Fibroblast of skin of back (primary cell): Measurements from ENCODE around the gene CD80. TPM values are rescaled to one million over a fixed set of nuclear protein-coding genes. Genes with fewer than 3 reads are reported as not detected.
"Not testable (repeated sequence)": the region's sequence is repeated elsewhere in the genome, so short reads cannot be mapped to it uniquely, and the experiment has no call there.

Source experiments
- DNase-seq: peaks from one replicate; pipeline ENCODE4 v3.0.0-alpha.2; 2013
- polyA plus RNA-seq, 2 experiments: library from polyadenylated mRNA; unstranded; fragments of 120-200 nt; gene quantifications; one replicate each; pipeline ENCODE4 v1.2.1, GENCODE V29; 2013; ENCODE audit not compliant: insufficient read length in 2 of 2

The CD80 gene
- not detected for polyA plus RNA-seq (2013, experiment 1 of 2; ENCODE audit: insufficient read length)
- not detected for polyA plus RNA-seq (2013, experiment 2 of 2; ENCODE audit: insufficient read length)

- DNase-seq: peak; percentile 31
Measured at GRCh38 chr3:119559441-119559963, at the start of gene CD80. Gene CD80, minus strand, starts transcription at chr3:119559614. Its CDS starts 1,886 bp downstream, at chr3:119557728.

DNA sequence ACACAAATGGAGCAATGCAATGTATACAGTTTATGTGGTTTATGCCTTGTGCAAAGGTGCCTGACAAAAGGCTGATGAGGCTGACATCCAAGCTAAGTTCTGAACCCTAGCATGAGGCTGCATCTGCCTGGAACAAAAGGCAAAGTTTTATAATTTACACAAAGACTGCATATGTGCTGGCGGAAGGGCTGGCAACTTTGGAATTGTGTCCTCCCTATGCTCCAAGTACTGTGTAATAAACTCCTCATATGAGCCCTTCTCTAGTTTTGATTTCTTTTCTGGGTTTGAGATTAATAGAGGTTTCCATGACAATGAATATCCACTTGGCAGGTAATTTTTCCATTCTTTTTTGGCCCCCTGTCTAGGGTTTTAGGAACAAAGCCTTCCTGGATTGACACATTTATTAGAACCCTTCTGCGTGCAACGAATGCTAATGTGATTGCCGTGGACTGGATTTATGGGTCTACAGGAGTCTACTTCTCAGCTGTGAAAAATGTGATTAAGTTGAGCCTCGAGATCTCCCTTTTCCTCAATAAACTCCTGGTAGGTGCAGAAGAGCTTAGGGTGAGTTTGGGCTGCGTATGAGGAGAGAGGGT lies 49.1 kb upstream of the CD80 start:
- no peak for DNase-seq

- DNase-seq: peak; percentile 56
Measured at GRCh38 chr3:119604878-119605277, 45.5 kb upstream of the CD80 start.

DNA sequence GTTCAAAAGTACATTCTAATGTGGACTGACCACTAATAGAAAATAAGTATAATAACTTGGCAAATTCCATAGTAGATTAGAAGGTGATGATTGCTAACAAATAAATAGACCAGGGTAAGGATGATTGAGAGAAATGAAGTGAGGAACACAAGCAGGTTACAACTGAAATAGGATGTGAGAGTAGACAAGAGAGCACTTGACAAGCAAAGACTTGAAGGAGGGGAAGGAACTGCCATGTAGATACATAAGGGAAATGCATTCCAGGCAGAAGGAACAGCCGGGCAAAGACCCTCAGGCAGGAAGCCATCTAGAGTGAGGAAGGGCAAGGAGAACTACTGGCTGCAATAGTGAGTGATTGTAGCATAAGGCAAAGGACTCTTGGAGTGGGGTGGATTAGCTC lies 43.3 kb upstream of the CD80 start:
- DNase-seq: no peak

GRCh38 chr3:119601154-119601553 lies 41.7 kb upstream of the CD80 start:
- no peak for DNase-seq

- DNase-seq: no peak
Measured at GRCh38 chr3:119600732-119601131, 41.3 kb upstream of the CD80 start.

- DNase-seq: no peak
Measured at GRCh38 chr3:119599558-119600174, 40.3 kb upstream of the CD80 start.

DNA sequence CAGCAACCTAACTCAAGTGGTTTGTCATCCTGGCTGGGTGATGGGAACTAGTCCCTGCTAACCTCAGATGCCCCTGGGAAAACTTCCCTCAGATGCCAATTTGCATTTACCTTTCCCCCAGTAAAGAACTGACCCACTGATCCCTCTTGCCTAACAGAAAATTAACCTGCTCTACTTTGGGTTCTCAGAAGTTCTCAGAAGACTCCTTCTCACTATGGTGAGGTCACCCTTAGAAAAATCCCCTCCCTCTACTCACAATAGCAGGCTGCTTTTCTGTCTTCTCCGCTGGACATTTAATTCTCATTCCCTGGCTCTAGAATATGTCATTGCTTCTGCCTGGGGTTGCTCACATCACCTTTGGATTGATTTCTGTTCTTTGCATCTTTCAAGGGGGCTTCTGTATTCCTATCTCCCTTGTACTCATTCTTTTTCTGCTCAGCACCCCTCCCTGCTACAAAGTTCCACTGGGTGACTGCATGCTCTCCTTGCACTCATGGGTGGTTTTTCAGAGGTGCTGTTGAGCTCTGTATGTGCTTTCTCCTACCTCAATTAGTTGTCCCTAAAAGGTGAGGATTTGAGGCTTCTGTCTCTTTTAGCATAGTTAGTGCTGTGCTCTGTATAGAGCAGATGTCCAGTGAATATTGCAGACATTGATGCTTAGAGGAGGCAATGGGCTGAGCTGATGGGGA lies 39.1 kb upstream of the CD80 start:
- DNase-seq: no peak

DNA sequence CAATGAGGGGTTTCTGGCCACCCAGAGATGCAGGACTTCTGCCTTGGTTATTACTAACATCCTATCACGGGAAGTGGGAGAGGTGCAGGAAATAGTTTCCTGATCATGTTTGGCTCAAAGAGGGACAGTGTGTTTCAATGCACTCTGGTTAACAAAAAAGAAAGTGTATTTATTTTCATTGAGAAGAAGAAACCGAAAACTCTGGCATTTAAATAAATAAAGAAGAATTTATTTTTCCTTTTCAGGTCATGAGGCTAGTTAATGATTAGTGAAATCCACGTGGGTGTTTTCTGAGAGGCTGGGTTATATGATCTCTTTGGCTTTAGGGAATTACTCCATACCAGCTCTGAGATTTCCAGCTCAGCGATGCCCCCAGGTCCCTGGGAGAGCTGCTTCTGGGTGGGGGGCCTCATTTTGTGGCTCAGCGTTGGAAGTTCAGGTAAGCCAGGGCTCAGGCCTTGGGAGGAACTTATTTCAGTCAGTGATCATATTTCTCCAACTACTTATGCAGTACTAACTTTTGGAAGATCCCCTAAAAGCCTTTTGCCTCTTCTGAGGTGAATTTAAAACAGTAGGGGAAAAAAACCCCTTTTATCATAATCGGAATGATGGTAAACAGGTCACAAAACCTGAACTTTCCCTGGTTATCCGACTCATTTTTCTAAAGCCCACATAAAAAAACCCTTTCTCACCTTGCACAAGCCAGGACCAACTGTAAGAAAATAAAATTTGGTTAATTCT lies 38.3 kb upstream of the CD80 start, which contains the start of gene PLA1A:
Gene PLA1A (plus strand): TSS at position 338 of the 741 bp plus-strand sequence. CDS start 29 bp downstream, at position 367.
- no peak for DNase-seq

DNA sequence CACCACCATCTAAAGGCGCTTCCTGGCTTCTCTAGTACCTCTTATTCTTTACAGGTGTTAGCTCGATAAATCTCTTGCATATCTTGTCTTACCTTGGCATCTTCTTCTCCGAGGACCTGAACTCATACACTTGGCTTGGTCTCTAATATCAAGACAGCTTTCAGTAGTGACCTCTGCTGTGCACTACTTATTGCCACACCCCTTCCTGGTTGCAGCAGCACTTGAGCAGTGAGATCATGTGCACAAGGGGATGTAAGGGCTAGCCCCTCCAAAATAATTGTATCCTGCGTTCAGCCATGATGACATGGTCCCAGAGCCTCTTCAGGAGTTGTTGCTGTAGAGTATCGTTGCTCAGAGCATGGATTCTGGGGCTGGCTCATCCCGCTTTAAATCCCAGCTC lies 37.0 kb upstream of the CD80 start:
- no peak for DNase-seq

DNA sequence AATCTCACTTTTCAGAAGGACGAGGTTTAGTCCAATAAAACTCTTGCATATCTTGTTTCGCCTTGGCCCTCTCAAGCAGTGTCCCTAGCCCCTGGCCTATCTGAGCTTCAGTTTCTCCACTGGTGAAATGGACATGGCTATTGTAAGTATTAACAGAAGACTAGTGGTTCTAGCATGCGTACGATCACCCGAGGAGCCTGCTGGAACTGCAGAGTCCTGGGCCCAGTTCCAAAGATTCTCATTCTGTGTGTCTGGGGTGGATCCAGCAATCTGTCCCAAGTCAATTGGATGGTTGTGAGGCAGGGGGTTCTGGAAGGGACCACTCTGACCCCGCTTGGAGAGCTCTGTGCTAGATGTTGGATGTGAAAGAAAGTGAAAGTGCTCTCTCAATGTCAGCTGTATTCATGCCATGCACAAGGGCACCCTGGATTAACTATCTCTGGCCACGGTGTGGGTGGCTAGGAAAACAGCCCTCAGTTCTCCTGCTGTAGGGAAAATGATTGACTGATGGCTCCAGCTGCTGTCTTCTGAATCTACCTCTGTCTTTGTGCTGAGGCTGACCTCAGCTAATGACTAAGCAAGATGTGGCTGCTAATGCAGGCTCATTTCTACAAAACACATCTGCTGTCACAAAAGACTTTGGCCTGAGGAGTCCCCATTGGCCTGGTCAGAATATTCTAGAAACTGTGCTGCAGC lies 36.4 kb upstream of the CD80 start:
- DNase-seq: no peak

DNA sequence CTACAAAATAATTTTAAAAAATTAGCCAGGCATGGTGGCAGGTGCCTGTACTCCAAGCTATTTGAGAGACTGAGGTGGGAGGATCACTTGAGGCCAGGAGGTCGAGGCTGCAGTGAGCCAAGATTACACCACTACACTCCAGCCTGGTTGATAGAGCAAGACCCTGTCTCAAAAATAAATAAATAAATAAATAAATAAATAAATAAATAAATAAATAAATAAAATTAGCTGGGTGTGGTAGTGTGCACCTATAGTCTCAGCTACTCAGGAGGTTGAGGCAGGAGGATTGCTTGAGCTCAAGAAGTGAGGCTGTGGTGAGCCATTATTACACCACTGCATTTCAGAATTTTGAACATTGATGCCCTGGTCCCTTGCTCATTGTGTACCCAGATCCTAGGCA lies 35.5 kb upstream of the CD80 start:
- not testable (repeated sequence) for DNase-seq

DNA sequence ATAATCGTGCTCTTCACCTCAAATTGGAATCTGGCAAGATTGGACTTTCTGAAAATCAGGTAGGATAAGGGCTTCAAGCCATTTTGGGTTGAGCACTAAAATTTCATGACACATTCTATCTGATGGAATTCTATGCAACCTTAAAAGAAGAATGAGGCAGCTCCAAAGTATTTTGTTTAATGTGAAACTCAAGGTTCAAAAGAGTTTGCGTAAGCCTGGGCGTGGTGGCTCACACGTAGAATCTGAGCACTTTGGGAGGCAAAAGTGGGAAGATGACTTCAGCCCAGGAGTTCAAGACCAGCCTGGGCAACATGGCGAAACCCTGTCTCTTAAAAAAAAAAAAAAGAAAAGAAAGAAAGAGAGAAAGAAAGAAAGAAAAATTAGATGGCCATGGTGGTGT lies 34.7 kb upstream of the CD80 start:
- DNase-seq: no peak

- DNase-seq: no peak
Measured at GRCh38 chr3:119592861-119593260, 33.4 kb upstream of the CD80 start.

GRCh38 chr3:119590706-119591105 lies 31.3 kb upstream of the CD80 start:
- no peak for DNase-seq

- DNase-seq: peak; percentile 58
Measured at GRCh38 chr3:119589102-119589773, 29.8 kb upstream of the CD80 start.

DNA sequence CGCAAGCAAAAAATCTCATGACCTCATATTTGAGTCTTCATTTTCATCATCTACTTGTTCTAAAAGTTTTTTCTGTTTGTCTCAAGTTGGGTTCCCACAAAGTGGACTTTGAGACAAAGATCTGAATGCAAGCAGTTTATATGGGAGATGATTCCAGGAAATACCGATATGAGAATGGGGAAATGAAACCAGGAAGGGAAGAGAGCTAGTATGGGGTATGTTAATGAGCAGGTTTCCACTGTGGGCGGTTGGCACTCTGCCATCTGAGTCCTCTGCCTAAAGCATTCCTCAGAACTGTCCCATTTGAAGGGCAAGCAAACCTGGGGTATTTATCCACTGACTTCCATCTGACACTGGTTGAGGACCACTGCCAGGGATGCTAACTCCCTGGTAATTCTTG lies 28.7 kb upstream of the CD80 start:
- peak; percentile 13 for DNase-seq

DNA sequence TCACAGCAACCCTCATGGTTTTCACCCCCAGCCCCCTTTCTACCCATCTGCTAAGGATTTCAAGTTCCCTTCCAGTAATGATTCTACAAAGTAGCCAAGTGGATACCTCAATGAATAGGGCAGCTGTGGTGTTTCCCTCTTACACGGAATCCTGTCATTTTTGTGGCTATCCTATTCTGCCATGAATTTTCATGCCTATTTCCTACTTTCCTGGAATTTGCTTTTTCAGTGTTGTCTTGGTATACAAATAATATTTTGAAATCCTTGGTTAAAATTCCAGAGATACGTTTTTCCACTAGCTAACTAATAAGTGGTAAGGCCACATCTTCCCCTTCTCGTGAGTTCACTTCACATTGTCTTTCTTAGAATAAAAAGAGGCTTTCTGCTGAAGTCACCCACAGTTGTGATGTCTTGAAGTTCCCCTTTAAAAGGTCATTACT lies 27.3 kb upstream of the CD80 start:
- peak; percentile 61 for DNase-seq

GRCh38 chr3:119585856-119586570 lies 26.6 kb upstream of the CD80 start:
- DNase-seq: peak; percentile 79

DNA sequence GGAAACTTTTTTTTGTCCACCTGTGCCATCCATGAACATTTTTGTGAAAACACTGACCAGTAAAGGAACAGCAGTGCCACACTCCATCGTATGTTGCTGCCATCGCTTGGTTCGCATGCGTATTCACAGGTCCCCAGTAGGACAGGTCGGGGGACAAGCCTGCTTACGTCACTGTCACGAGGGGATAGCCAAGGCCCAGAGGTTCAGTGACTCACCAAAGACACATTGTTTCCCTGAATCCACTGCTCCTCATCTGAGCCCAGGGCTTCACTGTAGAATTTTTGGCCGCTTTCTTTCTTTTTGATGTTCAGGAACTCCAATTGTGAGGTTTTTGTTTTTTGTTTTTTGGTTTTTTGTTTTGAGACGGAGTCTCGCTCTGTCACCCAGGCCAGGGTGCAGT lies 25.8 kb upstream of the CD80 start:
- no peak for DNase-seq

GRCh38 chr3:119582178-119582577 lies 22.8 kb upstream of the CD80 start:
- DNase-seq: no peak
